ENCODE measurements around the gene KCNQ1OT1.

- TF ChIP-seq CTCF (IDR thresholded peaks at IDR 0.05 in 8 of 11, conservative IDR thresholded peaks at IDR 0.05 in 3 of 11) (no peak), POLR2A (IDR thresholded peaks at IDR 0.05) (no peak), POLR2AphosphoS5 (IDR thresholded peaks at IDR 0.05) (no peak)
These were observed 48.7 kb downstream of the KCNQ1OT1 start for GRCh38 chr11:2651054-2651617.
